Mesodermal cell (in vitro differentiated cells): ENCODE results near the gene CTXND1.
"Not testable (repeated sequence)": the region's sequence is repeated elsewhere in the genome, so short reads cannot be mapped to it uniquely, and the experiment has no call there.

ENCODE experiments used
- H3K27ac ChIP-seq: 2 replicates; pipeline ENCODE4 v1.7.0; 2013; ENCODE audit warnings: mild to moderate bottlenecking, low read depth, low read length, moderate library complexity; ENCODE audit not compliant: severe bottlenecking
- H3K36me3 ChIP-seq: 2 replicates; pipeline ENCODE4 v1.7.1; 2013; ENCODE audit warnings: mild to moderate bottlenecking, low read length, moderate library complexity; ENCODE audit not compliant: control insufficient read depth, insufficient read depth
- H3K4me1 ChIP-seq: one replicate; pipeline ENCODE4 v1.7.1; 2013; ENCODE audit warnings: mild to moderate bottlenecking, low read length; ENCODE audit not compliant: insufficient read depth, control insufficient read depth, poor library complexity, severe bottlenecking
- H3K4me3 ChIP-seq: 2 replicates; pipeline ENCODE4 v1.7.0; 2013; ENCODE audit warnings: low read length, control low read depth, mild to moderate bottlenecking; ENCODE audit not compliant: insufficient read depth, poor library complexity, severe bottlenecking; ENCODE audit errors: extremely low read depth
- H3K9me3 ChIP-seq: 2 replicates; pipeline ENCODE4 v1.7.1; 2013; ENCODE audit warnings: mild to moderate bottlenecking, low read length, moderate library complexity; ENCODE audit not compliant: control insufficient read depth
- WGBS, 2 experiments: methylation state at CpG; one replicate each; pipeline ENCODE4 v1.1.5; 2013; ENCODE audit warnings: missing lambda C conversion rate in 2 of 2; ENCODE audit not compliant: insufficient coverage in 2 of 2; 5-methylcytosine and 5-hydroxymethylcytosine counted together

The CTXND1 gene

DNA sequence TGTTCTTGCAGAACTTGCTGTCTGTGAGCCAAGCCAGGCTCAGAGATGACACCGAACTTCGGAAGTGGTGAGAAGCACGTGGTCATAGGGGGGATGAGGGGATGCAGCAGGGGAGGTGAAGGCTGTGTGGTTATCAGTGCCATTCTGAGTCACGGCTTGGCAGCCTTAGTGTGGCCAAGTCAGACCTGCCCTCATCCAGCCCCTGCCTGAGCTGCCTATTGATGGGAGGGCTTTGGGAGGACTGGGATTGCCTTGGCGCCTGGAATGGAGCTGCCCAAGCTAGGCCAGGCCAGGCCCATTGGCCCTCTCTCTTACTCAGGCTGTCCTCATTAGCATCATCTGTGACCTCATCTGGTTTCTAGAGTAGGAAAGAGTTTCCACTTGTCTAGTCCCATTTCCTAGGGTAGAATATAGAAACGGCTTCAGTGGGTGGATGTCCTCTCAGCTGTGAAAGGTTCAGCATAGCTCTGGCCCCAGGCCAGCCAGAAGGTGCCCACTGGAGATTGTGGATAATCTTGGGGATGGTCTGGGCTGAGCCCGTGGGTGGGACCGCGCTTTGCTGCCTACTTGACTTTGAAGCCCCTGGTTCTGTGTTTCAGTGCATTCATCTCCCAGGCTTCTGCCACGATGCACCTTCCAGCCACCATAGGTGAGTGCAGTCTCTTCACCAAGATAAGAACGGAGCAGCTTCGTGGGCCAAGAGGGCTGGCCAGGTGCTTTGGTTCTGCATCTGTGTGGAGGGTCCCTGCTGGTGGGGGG lies 92.0 kb downstream of the CTXND1 start:
- Histone ChIP-seq H3K4me1 (peaks cover 28% of the 10 kb centered on the region), H3K9me3 (no peaks in the 10 kb centered on the region), H3K4me3 (no peak overlapping the region), H3K27ac (peak overlapping the region; percentile 78), H3K36me3 (peaks cover 15% of the 10 kb centered on the region)
- 95 to 96% methylated on average over 8 to 9 of the region's 12 CpGs for WGBS, 2 experiments

DNA sequence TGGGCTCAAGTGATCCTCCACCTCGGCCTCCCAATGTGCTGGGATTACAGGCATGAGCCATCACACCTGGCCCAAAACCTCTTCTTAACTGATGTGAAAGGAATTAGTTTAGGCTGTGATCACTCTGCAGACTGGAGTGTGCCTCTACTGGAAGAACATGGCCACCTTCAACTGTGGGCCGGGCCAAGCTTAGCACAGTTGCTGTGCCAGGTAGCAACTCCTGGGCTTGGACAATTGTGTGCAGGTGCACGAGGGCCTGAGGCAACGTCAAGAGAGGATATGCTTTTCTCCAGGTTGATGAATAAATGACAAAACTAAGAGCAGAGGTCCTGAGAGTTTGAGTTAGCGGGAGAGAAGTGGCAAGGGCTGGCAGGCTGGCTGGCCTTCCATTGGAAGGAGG lies 92.7 kb downstream of the CTXND1 start:
- H3K4me1 ChIP-seq = peaks cover 31% of the 10 kb centered on the region
- no peak overlapping the region for H3K4me3 ChIP-seq
- H3K36me3 ChIP-seq = peaks cover 15% of the 10 kb centered on the region
- no peak overlapping the region for H3K27ac ChIP-seq
- no peaks in the 10 kb centered on the region for H3K9me3 ChIP-seq
- WGBS, 2 experiments = 90 to 94% methylated on average over 5 of the region's 5 CpGs

- H3K4me1 ChIP-seq = peaks cover 35% of the 10 kb centered on the region
- no peak overlapping the region for H3K4me3 ChIP-seq
- H3K36me3 ChIP-seq = peaks cover 12% of the 10 kb centered on the region
- 79 to 94% methylated on average over 3 of the region's 5 CpGs for WGBS, 2 experiments
- H3K9me3 ChIP-seq = no peaks in the 10 kb centered on the region
- H3K27ac ChIP-seq = no peak overlapping the region
Measured at GRCh38 chr15:80157215-80157614, 94.8 kb downstream of the CTXND1 start.

DNA sequence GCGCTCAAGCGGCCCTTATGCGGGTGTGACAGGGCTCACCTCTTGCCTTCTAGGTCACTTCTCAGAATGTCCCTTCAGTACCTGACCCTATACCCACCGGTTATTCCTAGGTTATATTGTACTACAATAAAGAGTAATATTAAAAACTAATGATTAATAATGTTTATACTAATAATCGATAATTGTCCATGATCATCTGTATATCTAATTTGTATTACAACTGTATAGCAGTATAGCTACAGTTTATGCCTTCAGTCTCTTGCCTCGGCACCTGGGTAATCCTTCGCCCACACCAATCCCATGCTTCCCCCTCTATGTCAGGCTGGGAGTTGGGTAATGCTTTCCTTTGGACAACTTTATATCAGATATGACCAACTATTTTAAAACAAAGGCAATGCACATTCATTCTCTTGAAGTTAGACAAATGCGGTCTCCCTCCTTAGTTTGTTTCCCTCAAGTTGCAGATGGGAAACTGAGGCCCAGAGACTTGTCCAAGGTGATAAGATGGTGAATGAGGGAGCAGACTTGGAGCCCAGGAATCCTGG lies 95.8 kb downstream of the CTXND1 start:
- 94 to 100% methylated on average over 4 to 6 of the region's 8 CpGs for WGBS, 2 experiments
- no peaks in the 10 kb centered on the region for H3K9me3 ChIP-seq
- H3K4me3 ChIP-seq = no peak overlapping the region
- no peak overlapping the region for H3K27ac ChIP-seq
- peaks cover 31% of the 10 kb centered on the region for H3K4me1 ChIP-seq
- peaks cover 12% of the 10 kb centered on the region for H3K36me3 ChIP-seq

- WGBS, 2 experiments = 84 to 92% methylated on average over 9 to 10 of the region's 16 CpGs
- peaks cover 27% of the 10 kb centered on the region for H3K4me1 ChIP-seq
- H3K27ac ChIP-seq = peak overlapping the region; percentile 49
- not testable (repeated sequence) for H3K4me3 ChIP-seq, H3K9me3 ChIP-seq
- H3K36me3 ChIP-seq = peaks cover 12% of the 10 kb centered on the region
Measured at GRCh38 chr15:80155378-80156175, 96.4 kb downstream of the CTXND1 start.

- Histone ChIP-seq H3K4me1 (peaks cover 22% of the 10 kb centered on the region), H3K36me3 (peaks cover 12% of the 10 kb centered on the region), H3K27ac (peak overlapping the region; percentile 49), H3K9me3 (no peaks in the 10 kb centered on the region), H3K4me3 (no peak overlapping the region)
- WGBS, 2 experiments = 95 to 100% methylated on average over 2 to 3 of the region's 5 CpGs
Measured at GRCh38 chr15:80155001-80155377, 97.0 kb downstream of the CTXND1 start.

DNA sequence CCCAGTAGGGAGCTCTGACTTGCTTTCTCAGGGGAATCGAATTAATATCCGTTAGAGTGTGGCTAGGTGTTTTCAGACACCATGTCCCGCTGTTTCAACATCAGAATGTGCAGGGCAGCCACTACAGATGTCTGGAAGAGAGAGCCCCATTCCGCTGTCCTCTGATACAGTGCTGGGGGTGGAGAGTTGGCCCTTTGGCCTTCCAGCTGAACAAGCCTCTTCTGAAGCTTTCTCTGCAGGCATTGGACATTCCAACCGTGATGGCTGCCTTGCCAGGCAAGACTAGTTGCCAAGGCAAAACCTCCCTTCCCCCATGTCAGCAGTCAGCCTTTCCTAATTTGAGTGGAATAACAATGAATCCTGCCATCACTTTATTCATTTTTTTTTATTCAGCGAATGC lies 97.7 kb downstream of the CTXND1 start:
- 83 to 88% methylated on average over 4 to 6 of the region's 6 CpGs for WGBS, 2 experiments
- Histone ChIP-seq H3K27ac (no peak overlapping the region), H3K36me3 (peaks cover 9% of the 10 kb centered on the region), H3K4me3 (no peak overlapping the region), H3K9me3 (no peaks in the 10 kb centered on the region), H3K4me1 (peaks cover 19% of the 10 kb centered on the region)

GRCh38 chr15:80153900-80154299 lies 98.1 kb downstream of the CTXND1 start:
- H3K27ac ChIP-seq = no peak overlapping the region
- H3K36me3 ChIP-seq = peaks cover 7% of the 10 kb centered on the region
- WGBS, 2 experiments = 89 to 93% methylated on average over 2 to 3 of the region's 4 CpGs
- H3K4me1 ChIP-seq = peaks cover 19% of the 10 kb centered on the region
- H3K4me3 ChIP-seq = no peak overlapping the region
- no peaks in the 10 kb centered on the region for H3K9me3 ChIP-seq

DNA sequence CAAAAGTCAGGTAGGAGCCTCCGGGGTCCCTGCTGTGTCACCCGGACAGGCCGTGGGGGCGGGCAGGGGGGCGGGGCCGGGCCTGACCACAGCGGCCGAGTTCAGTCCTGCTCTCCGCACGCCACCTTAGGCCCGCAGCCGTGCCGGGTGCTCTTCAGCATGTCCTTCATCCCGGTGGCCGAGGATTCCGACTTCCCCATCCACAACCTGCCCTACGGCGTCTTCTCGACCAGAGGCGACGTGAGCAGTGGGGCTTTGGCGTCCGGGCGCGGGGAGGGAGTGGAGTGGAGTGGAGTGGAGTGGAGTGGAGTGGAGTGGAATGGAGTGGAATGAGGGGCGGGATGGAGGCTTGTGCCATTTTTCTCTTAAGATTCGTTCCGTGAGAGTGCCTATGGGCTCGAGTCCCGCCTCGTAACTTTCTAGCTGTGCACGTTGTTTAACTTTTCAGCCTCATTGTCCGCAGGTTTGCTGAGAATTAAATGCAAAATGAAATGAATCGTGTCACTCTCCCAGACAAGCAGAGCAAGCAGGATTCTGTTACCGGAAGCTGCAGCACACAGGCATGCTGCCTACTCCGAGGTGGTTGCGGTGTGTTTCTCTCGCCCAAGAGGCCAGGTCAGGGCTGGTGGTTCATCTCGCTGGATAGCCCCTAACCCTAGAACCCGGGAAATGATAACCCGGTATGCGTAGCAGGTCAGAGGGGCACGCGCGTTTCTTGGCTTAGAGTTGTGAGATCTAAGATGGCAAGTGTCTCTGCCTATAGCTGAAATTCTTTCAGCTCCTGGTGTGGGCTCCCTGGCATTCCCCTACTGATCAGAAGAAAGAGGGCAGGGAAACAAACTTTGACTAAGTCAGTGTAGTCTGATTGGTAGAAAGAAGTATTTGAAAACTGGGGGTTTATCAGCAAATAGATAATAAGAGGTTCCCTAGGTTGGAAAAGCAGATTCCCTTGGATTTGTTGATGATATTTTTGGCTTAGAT lies 98.8 kb downstream of the CTXND1 start, which contains the start of gene FAH:
TSS of gene FAH (plus strand) at position 104 of the 981 bp plus-strand sequence. CDS start at position 160, 56 bp downstream.
- WGBS, 2 experiments = 9 to 12% methylated on average over 34 of the region's 45 CpGs
- Histone ChIP-seq H3K36me3 (peaks cover under 1% of the 10 kb centered on the region), H3K4me3 (peak within 1 kb of the TSS; percentile 64), H3K27ac (no peak within 1 kb of the TSS), H3K4me1 (peaks cover 19% of the 10 kb centered on the region), H3K9me3 (no peaks in the 10 kb centered on the region)
